ENCODE measurements around the gene DPP6.
"Not testable (repeated sequence)": the region's sequence is repeated elsewhere in the genome, so short reads cannot be mapped to it uniquely, and the experiment has no call there.

Gene DPP6

GRCh38 chr7:154931906-154932305 is 879.7 kb downstream of the DPP6 start:
- H3K9ac ChIP-seq (ENCODE audit: low read depth, low read length, poor library complexity, severe bottlenecking), result no peak overlapping the region
- H3K4me1 ChIP-seq (ENCODE audit: insufficient read depth, low read length, poor library complexity, severe bottlenecking), result peaks cover 21% of the 10 kb centered on the region
- no peaks in the 10 kb centered on the region for H3K79me2 ChIP-seq (ENCODE audit: insufficient read depth, low read length)
- H3K4me2 ChIP-seq (ENCODE audit: low read depth, low read length, poor library complexity, severe bottlenecking), result no peak overlapping the region
- no peak for TF ChIP-seq EZH2phosphoT487 (IDR thresholded peaks at IDR 0.05; ENCODE audit: borderline replicate concordance)
- TF ChIP-seq CTCF (conservative IDR thresholded peaks at IDR 0.05; ENCODE audit: low read length), result no peak
- H3F3A ChIP-seq (ENCODE audit: low read depth), result no peaks in the 10 kb centered on the region
- H3K9me3 ChIP-seq (ENCODE audit: insufficient read depth, low read depth, low read length), result peaks cover 25% of the 10 kb centered on the region; the same call in 1 of the 2 replicates
- H3K36me3 ChIP-seq (ENCODE audit: insufficient read depth, low read length), result no peaks in the 10 kb centered on the region
- H4K20me1 ChIP-seq (ENCODE audit: insufficient read depth, low read length, poor library complexity, severe bottlenecking), result no peaks in the 10 kb centered on the region
- no peak overlapping the region for H3K4me3 ChIP-seq (ENCODE audit: low read length, poor library complexity, severe bottlenecking)
- no peaks in the 10 kb centered on the region for H3K9me2 ChIP-seq (replicated peaks; ENCODE audit: low read depth, low read length)
- H2AFZ ChIP-seq (ENCODE audit: low read length), result no peak overlapping the region
- H3K27me3 ChIP-seq (ENCODE audit: insufficient read depth, low read length, poor library complexity, severe bottlenecking), result no peaks in the 10 kb centered on the region

- not testable (repeated sequence) for H4K20me1 ChIP-seq (ENCODE audit: insufficient read depth, low read length, poor library complexity, severe bottlenecking); H3F3A ChIP-seq (ENCODE audit: low read depth); H2AFZ ChIP-seq (ENCODE audit: low read length); H3K9me2 ChIP-seq (replicated peaks; ENCODE audit: low read depth, low read length); H3K4me2 ChIP-seq (ENCODE audit: low read depth, low read length, poor library complexity, severe bottlenecking); H3K79me2 ChIP-seq (ENCODE audit: insufficient read depth, low read length); H3K27me3 ChIP-seq (ENCODE audit: insufficient read depth, low read length, poor library complexity, severe bottlenecking); H3K4me1 ChIP-seq (ENCODE audit: insufficient read depth, low read length, poor library complexity, severe bottlenecking); H3K9ac ChIP-seq (ENCODE audit: low read depth, low read length, poor library complexity, severe bottlenecking); H3K4me3 ChIP-seq (ENCODE audit: low read length, poor library complexity, severe bottlenecking); H3K36me3 ChIP-seq (ENCODE audit: insufficient read depth, low read length)
- peaks cover 25% of the 10 kb centered on the region; the same call in 1 of the 2 replicates for H3K9me3 ChIP-seq (ENCODE audit: insufficient read depth, low read depth, low read length)
These were observed 882.3 kb downstream of the DPP6 start for GRCh38 chr7:154934353-154934952.

- Histone ChIP-seq H3K4me1 (ENCODE audit: insufficient read depth, low read length, poor library complexity, severe bottlenecking) (no peaks in the 10 kb centered on the region), H3K79me2 (ENCODE audit: insufficient read depth, low read length) (no peaks in the 10 kb centered on the region), H3K27me3 (ENCODE audit: insufficient read depth, low read length, poor library complexity, severe bottlenecking) (no peaks in the 10 kb centered on the region), H3K4me3 (ENCODE audit: low read length, poor library complexity, severe bottlenecking) (no peak overlapping the region), H3F3A (ENCODE audit: low read depth) (no peaks in the 10 kb centered on the region), H3K9me2 (replicated peaks; ENCODE audit: low read depth, low read length) (no peaks in the 10 kb centered on the region), H2AFZ (ENCODE audit: low read length) (no peak overlapping the region), H3K9ac (ENCODE audit: low read depth, low read length, poor library complexity, severe bottlenecking) (no peak overlapping the region), H3K4me2 (ENCODE audit: low read depth, low read length, poor library complexity, severe bottlenecking) (no peak overlapping the region), H4K20me1 (ENCODE audit: insufficient read depth, low read length, poor library complexity, severe bottlenecking) (no peaks in the 10 kb centered on the region), H3K36me3 (ENCODE audit: insufficient read depth, low read length) (no peaks in the 10 kb centered on the region), H3K9me3 (ENCODE audit: insufficient read depth, low read depth, low read length) (peaks cover 25% of the 10 kb centered on the region; the same call in 1 of the 2 replicates)
- TF ChIP-seq EZH2phosphoT487 (IDR thresholded peaks at IDR 0.05; ENCODE audit: borderline replicate concordance), result no peak
- TF ChIP-seq CTCF (conservative IDR thresholded peaks at IDR 0.05; ENCODE audit: low read length), result no peak
These were observed 885.6 kb downstream of the DPP6 start for GRCh38 chr7:154937837-154938236.

GRCh38 chr7:154942691-154943090 is 890.5 kb downstream of the DPP6 start:
- no peaks in the 10 kb centered on the region for H4K20me1 ChIP-seq (ENCODE audit: insufficient read depth, low read length, poor library complexity, severe bottlenecking)
- no peak overlapping the region for H3K4me3 ChIP-seq (ENCODE audit: low read length, poor library complexity, severe bottlenecking)
- H3K9me3 ChIP-seq (ENCODE audit: insufficient read depth, low read depth, low read length), result no peaks in the 10 kb centered on the region; the same call in 1 of the 2 replicates
- H2AFZ ChIP-seq (ENCODE audit: low read length), result no peak overlapping the region
- H3K9me2 ChIP-seq (replicated peaks; ENCODE audit: low read depth, low read length), result no peaks in the 10 kb centered on the region
- no peak overlapping the region for H3K9ac ChIP-seq (ENCODE audit: low read depth, low read length, poor library complexity, severe bottlenecking)
- no peaks in the 10 kb centered on the region for H3F3A ChIP-seq (ENCODE audit: low read depth)
- H3K36me3 ChIP-seq (ENCODE audit: insufficient read depth, low read length), result peaks cover 40% of the 10 kb centered on the region
- H3K27me3 ChIP-seq (ENCODE audit: insufficient read depth, low read length, poor library complexity, severe bottlenecking), result no peaks in the 10 kb centered on the region
- no peaks in the 10 kb centered on the region for H3K79me2 ChIP-seq (ENCODE audit: insufficient read depth, low read length)
- TF ChIP-seq CTCF (conservative IDR thresholded peaks at IDR 0.05; ENCODE audit: low read length), result no peak
- no peak for TF ChIP-seq EZH2phosphoT487 (IDR thresholded peaks at IDR 0.05; ENCODE audit: borderline replicate concordance)
- no peaks in the 10 kb centered on the region for H3K4me1 ChIP-seq (ENCODE audit: insufficient read depth, low read length, poor library complexity, severe bottlenecking)
- no peak overlapping the region for H3K4me2 ChIP-seq (ENCODE audit: low read depth, low read length, poor library complexity, severe bottlenecking)

Data from Loucy (cell line).